ENCODE measurements around the gene SASH1.

- no peak for TF ChIP-seq BHLHE40 (IDR thresholded peaks at IDR 0.05; ENCODE audit: borderline replicate concordance)
- no peak for TF ChIP-seq TARDBP (IDR thresholded peaks at IDR 0.05)
- TF ChIP-seq SUZ12 (IDR thresholded peaks at IDR 0.05) = no peak
- TF ChIP-seq FOXA1 (IDR thresholded peaks at IDR 0.05) = no peak
- TF ChIP-seq ARNT (IDR thresholded peaks at IDR 0.05) = no peak
- no peak for TF ChIP-seq NFRKB (IDR thresholded peaks at IDR 0.05)
- TF ChIP-seq SP1 (IDR thresholded peaks at IDR 0.05) = no peak
- no peak for TF ChIP-seq HDGF (IDR thresholded peaks at IDR 0.05; ENCODE audit: borderline replicate concordance)
These were observed 13.6 kb upstream of the SASH1 start for GRCh38 chr6:148328876-148329555.
